ENCODE measurements around the gene GNG12.

- TF ChIP-seq GTF2A2 (tag; IDR thresholded peaks at IDR 0.05) = no peak
- TF ChIP-seq ZNF444 (CRISPR knock-in tag; IDR thresholded peaks at IDR 0.05) = no peak
- no peak for TF ChIP-seq USF2 (CRISPR knock-in tag; IDR thresholded peaks at IDR 0.05)
- no peak for TF ChIP-seq MAX (CRISPR knock-in tag; IDR thresholded peaks at IDR 0.05)
- no peak for TF ChIP-seq NFYB (IDR thresholded peaks at IDR 0.05; ENCODE audit: extremely low read depth, insufficient read length)
Observed at GRCh38 chr1:67777016-67777415, 56.3 kb downstream of the GNG12 start.

All from K562 (cell line).